Activated CD4-positive, alpha-beta T cell treated with anti-CD3 and anti-CD28 coated beads, Interleukin-2, amount 50 U/mL, for 1 hour (primary cell): ENCODE data around the gene RUNX3.

Experiments
- DNase-seq: peaks from one replicate; pipeline ENCODE4 v3.0.0-alpha.2; 2020

RUNX3 gene

DNA sequence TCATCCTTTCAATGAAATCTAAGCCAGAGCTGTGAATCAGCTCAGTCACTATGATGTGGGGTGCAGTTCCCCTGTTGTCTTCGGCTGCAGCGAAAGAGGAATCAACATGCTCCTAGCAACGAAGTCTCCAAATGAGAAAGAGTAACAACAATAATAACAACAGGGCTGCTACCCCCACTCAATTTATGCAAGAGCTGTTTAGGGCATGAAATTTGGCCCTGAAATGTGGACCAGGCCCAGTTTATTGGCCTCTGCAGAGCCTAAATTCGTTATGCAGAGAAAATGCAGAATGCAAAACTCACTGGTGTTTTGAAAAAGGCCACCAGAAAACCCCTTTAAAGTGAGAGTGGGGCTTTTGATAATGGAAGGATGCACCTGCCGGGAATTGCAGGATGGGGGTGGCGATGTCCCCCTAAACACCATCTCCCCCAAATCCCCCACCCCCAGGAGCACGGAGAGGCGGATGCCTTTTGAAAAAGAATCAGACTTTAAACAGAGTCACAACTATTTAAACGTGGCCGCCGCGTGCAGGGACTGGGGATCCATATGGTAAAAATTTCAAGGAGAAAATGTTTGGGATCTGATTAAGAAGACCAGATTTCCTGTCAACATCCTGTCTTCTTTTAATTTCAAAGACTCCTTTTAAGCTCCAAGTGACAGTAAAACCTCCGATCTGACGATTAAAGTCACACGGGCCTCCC, 1.9 kb downstream of the RUNX3 start:
- DNase-seq = no peak

DNA sequence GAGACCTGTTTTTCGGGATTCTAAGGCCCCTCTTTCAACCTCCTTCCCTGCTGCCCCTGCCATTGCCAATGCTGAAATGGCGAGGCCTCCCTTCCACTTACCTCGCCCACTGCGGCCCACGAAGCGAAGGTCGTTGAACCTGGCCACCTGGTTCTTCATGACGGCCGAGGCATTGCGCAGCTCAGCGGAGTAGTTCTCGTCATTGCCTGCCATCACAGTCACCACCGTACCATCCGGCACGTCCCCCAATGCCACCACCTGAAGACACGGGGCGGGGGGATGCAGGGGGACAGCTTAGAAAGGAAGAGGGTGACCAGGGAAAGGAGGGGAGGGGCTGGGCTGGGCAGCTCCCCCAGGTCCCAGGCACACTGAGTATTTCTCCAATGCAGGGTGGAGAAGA, 2.6 kb downstream of the RUNX3 start:
- no peak for DNase-seq

DNA sequence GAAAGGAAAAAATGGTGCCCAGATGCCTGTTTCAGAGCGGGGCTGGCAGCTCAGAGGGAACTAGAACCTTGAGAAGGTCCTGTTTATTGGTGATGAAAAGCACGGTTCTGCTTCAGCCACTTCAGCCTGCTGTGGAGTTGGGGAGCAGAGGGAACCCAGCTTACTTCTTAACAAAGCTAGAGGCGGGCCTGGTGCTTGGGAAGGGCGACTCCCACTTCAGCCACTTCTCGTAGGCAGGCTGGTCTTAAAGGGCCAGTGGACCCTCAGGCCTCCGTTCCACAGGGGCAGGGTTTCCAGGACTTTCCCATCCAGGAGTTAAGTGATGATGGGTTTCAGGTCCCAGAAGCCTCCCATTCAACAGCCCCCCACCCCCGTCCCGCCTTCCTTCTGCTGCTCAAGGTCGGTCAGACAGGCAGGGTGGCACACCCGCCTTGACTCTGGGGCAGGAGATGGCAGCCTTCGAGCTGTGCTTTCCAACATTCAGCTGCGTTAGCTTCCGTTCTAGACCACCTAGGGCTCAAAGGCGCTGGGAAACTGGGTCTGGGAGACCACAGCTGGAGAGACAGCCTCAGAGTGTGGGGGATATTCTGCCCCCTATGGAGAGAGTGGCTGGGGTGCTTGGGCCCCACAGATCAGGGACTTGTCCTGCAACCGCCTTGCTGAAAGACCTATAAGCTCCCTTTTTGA, 3.4 kb downstream of the RUNX3 start:
- DNase-seq = no peak

DNA sequence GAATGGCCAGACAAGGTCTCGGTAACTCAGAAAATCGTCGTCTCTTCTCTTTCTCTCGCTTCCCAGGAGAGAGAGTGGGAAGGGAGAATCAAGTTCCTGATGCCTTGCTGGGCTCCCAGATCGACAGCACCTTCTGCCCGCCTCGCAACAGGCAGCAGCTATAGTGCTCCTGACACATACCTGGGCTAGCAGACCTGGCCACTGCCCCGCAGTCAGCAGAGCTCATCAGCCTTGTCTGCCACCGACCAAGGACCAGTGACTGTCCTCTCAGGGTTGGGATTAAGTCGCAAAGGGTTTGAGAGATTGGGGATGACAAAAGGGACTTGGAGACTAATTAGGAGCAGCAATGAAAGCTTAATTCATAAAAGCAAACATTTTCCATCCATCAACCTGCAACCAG, 4.1 kb downstream of the RUNX3 start:
- no peak for DNase-seq

DNA sequence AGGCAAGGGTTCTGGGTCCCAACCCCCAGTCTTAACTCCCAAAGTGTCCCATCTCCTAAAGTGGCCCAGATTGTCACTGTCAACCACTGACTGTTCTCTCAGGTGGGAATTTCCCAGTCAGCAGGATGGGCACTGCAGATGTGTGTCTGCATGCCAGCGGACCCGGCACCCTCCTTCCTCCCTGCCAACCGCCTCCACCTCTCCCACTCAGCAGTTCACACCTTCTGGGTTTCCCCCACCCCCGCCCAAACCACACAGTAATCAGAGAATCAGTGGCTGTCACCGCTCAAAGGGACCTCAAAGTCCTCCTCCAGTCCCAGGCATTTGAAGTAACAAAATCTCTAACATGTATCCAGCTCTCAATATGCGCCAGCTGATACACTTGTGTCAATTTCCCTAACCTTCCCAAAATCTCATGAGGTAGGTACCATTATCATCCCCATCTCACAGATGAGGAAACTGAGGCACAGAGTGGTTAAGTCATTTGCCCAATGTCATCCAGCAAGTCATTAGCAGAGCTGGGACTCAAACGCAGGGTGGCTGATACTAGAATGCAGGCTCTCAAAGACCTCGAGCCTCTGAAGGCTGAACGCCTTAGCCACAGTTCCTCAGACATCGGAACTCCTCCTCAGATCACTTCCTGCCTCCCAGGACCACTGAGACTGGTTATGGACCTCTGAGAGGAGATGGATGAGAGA, 4.8 kb downstream of the RUNX3 start:
- DNase-seq = peak; percentile 77

DNA sequence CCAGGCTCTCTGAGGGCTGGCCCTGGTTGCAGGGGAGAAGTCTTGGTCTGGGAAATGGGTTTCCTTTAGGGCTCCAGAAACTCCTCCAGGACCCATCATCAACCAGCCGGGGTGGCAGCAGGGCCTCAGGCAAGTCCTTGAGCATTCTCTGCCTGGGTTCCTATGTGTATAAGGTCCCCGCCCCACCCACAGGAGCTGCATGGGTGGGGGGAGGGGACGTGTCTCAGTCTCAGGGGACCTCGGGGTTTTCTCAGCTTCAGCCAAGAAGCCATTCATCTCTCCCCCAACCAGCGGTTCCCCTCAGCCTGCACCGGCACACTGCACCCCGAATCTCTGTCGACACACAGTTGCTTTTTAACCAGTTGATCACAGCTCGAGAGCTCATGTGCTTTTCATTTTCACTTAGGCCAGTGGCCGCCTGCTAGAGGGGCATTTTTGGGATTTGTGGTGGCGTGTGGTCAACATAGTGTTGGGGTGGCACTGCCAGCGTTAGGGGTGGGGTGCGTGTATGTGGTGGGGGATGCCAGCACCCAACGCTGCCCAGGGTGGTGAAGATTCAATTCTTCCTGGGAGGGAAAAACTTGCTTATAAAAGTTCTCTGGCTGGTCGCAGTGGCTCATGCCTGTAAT, 6.5 kb downstream of the RUNX3 start:
- no peak for DNase-seq

DNA sequence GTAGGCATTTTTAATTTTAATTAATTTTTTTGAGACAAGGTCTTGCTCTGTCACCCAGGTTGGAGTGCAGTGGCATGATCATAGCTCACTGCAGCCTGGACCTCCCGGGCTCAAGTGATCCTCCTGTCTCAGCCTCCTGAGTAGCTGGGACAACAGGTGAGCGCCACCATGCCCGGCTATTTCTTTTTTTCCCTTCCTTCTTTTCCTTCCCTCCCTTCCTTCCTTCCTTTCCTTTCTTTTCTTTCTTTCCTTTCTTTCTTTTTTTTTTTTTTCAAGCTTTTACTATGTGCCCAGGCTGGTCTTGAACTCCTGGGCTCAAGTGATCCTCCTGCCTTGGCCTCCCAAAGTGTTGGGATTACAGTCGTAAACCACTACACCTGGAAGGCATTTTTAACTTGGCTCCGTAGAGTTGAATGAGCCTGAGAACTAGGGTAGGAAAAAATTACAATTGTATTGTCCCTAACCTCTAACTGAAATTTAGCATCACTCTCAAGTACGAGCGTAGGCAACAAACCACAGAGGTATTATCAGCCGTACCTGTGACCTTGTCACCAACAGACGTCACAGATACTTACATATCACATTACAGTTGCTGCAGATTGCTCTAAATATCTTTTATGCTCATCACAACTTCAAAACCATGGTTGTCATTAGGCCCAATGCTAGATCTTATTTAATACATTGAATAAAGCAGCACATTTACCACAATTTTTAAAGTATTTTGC, 8.0 kb downstream of the RUNX3 start:
- DNase-seq = no peak

DNA sequence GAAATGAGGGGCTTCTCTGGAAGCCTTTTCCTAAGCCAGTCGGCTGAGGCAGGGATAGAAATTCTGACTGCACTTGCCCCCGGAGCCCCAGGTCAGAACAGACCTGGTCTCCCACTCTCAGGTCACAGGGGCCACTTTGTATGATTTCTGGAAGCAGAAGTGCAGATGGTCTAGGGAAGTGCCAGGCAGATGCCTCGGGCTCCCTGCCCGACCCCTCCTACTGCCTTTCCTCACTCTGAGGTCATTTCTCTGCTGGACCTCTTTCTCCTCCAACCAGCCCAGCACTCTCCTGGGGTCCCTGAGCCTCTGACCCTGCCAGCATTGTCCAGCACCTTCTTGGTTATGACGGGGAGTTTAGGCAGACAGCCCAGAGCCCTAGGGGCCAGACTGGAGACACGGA, 8.7 kb downstream of the RUNX3 start:
- no peak for DNase-seq

DNA sequence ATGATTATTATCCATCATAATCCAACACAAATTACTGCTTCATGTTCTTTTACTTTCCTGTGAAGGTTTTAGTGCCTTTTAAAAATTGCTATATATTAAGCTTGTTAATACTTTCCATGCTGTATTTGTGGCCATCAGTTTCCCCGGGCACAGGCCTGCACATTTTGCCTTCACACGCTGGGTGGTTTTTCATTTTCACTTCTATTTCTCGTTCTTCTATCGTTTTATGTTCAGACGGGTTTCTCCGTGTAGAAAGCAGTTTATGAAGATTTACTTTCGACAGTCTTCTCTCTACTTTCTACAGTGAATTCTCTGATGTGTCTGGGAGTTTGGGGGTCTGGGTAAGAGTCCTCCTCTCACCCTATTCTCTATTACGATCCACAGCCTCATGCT, 9.5 kb downstream of the RUNX3 start:
- no peak for DNase-seq

DNA sequence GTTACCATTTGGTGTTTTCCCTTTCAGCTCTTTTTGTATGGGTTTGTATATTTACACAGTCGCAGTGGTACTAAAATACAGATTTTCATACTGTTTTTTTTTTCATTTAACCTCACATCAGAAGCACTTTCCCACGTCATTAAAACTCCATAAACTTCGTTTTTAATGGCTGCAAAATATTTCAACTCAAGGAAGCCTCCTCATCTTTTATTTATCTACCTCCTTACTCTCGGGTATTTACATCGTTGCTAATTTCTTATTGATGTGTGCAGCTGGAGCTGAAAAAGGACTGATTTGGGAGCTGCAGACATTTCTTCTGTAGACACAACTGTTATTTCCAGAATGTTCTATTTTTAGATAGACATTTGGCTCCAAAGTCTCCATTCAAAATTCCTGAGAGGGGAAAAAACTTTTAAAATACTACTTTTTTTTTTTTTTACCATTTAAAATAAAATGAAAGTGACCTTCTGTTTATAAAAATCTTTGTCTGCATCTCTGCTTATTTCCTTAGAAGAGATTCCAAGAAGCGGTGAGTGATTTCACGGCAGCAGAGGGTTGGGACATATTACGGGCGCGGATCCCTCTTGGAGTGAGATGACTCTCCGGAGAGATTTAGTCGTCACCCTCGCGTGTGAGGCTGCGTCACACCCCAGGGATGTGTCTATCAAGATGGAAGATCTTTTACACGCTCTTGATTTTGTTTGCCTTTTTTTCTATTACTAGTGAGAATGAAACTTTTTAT, 10.1 kb downstream of the RUNX3 start:
- peak; percentile 42 for DNase-seq

DNA sequence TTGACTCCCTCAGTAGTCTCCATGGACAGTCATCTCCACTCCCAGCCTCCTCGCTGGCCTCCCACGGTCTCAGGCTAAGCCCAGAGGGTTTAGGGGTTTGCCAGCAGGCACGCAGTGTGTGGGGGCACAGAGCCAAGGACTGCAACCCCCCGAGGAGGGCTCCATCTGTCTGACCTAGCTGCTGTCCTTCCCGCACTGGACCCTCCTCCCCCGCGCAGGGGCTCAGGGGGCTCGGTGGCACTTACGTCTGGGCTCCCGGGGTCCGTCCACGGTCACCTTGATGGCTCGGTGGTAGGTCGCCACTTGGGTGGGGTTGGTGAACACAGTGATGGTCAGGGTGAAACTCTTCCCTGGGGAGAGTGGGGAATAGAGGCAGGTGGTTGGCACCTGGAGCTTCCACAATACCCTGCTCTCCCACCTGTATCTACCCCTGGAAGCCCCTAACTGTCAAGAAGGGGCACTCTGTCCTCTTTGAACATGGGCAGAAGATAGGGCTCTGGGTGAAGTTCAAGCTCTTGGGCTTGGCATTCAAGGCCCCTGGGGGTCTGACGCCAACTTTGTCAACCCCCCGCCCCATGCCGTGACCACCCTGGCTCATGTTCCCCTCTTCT, 11.0 kb downstream of the RUNX3 start:
- no peak for DNase-seq

DNA sequence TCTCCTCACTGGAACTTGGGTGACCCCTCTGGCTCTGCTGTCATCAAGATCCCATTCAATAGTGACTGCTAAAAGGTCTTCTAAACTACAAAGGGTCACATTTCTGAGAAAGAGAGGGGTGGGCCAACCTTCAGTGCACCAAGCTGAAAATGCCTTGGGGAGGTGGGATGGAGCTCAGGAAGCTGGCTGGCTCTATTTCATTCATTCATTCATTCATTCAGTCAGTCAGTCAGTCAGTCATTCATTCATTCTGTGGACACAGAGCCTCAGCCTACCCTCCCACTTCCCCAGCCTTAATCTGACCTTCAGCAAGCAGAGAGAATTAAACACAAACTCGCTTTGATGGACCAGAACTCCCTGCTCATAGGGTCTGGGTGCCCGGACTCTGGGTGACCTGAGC, 11.7 kb downstream of the RUNX3 start:
- no peak for DNase-seq

DNA sequence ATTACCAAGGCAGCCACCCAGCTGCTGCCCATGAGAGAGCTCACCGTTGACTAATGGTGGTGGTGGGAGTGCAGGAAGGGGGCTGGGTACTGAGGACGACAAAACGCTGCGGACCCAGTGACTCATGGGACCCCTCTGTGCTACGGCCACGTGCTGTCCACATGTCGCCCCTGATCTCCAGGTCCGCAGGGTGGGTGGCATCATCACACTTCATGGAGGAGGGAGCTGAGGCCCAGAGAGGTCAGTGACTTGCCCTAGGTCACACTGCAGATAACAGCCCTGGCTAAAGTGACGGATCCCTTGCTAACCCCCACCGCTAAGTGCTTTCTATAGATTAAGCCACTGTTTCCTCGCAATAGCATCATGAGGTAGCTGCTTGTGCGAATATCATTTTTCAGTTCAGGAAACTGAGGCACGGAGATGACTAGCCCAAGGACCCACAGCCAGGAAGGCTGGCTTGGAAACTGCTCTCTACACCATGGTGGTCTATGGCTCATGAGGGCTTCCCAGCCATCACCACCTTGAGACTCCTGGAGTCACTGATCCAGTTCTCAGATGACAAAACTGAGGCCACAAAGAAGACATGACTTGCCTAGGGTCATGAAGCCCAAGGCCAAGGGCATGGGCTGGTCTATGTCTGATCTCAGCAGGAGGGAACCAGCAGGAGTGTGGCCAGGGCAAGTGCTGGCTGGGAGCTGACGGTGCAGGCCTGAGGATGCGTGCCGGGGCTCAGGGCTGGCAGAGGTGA, 12.6 kb downstream of the RUNX3 start:
- no peak for DNase-seq

DNA sequence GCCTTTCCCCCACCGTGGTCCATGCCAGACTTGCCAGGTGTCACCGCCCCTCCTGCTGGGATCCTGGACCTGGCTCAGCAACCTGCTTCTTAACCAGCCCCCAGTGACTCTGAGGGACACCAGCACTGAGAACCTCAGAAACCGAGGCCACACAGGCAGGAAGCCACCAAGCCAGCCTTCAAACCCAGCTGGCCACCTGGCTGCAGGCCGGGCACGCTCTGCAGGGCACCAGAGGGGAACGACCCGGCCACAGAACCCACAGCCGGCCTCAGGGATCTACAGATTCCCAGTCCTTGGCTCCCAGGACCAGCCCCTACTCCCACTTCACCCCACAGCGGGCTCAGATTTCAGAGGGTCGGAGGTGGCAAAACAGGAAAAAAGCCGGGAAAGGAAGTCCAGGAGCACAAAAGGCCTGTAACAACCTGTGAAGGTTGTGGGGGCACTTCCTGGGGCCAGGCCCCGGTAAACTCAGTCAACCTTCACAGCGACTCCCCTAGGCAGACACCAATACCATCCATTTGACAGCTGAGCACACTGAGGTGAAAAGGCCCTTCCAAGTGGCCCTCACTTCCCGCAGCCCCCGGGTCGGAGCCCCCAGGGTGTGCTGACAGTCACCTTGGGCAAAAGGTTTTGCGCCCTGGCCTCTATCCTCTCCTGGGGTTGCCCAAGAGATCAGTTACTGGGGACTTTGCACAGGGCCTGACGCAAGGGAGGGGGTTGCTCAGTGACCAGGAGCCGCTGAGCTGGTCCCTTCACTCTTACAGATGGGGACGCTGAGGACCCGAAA, 14.1 kb downstream of the RUNX3 start:
- no peak for DNase-seq

DNA sequence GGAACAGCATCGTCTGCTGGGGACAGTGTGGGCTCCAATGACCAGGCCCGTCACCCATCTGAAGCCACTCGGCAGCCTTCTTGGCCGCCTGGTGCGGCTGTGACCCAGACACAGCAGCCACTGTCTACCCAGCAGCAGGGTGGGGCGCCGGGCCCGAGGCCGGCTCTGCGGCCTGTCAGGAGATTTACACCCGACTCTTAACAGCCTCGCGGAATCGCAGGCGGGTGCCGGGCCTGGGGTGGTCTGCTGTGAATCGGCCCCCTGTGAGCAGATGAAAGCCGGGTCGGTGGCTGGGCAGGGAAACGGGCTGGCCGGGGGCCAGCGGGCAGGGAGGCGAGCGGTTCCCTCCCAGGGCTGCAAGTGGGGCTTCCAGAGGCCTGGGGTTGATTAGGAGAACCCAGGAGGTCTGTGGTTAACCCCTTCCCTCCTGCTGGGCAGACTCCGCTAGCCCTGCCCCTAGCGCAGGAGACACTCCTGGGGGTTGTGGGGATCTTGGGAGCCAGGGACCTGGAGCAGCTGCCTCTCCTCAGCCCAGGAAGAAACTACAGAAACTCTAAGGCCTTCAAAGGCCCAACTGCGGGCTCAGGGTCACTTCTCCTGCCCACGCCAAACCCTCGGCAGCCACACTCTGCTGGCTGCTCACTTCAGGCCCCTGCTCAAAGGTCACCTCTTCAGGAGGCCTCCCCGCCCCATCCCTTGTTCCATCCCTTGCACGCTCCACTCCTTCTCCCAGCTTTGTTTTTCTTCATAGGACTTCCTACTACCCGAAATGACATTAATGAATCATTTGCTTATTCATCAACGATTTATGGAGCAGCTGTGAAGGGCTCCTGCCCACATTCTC, 15.6 kb downstream of the RUNX3 start:
- DNase-seq = no peak

DNA sequence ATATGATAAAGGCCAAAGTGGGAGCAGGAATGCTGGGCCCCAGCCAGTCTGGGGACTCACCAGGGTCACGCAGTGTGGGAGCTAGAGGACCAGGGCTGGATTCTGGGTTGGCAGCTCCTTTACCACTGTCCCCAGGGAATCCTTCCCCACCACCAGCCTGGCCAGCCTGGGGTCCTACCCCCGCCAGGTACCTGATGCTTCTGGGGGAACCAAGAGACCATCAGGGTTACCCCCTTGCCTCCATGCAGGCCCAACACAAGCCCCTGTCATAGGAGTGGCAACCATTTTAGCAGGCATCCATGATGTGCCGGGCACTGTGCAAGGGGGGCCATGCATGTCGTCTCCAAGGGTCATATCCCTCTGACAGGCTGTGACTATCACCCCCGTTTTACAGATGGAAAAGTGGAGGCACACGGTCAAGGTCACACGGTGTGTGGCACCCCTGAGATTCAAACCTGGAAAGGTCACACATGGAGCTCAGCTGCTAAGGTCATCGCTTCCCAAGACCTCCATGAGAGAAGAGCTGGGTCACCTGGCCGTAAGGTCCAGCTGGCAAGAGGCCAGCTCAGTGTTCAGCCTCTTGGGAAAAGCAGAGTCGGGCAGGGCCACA, 16.4 kb downstream of the RUNX3 start:
- DNase-seq = no peak

DNA sequence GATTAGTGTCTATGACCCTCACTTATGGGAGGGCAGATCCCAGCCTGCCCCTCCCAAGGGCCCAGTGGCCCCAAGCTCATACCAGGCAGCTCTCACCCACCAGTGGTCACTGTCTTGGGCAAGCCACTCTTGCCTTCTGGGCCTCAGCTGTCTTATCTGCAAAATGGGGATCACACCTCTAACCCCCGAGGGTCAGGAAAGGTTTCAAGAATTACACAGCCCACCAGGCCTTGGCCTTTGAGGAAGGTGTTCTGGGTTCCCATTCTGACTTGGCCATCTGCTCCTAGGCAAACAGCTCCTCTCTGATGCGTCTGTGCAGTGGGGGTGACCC, 16.8 kb downstream of the RUNX3 start:
- DNase-seq = no peak

DNA sequence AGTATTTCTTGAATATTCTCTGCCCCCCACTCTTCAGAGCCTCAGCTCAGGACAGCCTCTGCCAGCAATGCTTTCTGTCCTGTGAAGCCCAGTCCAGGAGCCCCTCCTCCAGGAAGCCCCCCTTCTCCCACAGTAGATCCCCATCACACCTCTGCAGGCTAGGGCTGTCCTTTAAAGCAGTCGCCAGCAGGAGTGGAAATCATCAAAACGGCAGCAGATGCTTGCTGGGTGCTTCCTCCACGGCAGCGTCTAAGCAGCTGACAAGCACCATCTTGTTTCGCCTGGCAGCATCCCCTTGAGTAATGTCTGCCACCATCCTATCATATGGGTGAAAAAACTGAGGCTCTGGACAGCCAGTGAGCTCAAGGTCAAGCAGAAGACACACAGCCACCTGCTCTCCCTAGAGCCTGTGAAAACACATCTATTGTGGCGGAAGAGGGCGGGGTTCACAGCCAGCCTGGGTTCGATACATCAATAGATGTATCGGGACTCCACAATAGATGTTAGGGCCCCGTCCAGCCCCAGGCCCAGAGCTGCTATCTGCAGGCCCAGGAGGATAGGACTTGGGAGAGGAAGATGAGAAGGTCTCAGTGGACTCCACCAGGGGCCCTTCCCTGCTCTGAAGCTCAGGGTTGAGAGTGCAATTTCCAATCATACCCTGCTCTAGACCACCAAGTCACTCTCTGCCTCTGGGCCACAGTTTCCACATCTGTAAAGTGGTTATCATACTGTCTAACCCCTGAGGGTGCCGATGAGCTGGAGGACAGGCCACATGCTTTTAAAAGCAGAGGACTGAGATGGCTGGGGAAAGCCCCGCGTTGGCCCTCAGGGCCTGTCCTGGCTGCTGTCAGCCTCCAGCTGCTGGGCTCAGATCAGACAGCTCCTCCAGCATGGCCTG, 17.5 kb downstream of the RUNX3 start:
- no peak for DNase-seq
